CD4-positive, alpha-beta T cell treated with Interferon alpha-2 for 1 hour (primary cell): ENCODE data around the gene KCNN2.

ENCODE experiments used
- DNase-seq, 2 donors: peaks; one replicate each; pipeline ENCODE4 v3.0.0-alpha.2; 2020 to 2022

Gene KCNN2

GRCh38 chr5:114362977-114363761 is 1.3 kb downstream of the KCNN2 start:
- no peak for DNase-seq

DNA sequence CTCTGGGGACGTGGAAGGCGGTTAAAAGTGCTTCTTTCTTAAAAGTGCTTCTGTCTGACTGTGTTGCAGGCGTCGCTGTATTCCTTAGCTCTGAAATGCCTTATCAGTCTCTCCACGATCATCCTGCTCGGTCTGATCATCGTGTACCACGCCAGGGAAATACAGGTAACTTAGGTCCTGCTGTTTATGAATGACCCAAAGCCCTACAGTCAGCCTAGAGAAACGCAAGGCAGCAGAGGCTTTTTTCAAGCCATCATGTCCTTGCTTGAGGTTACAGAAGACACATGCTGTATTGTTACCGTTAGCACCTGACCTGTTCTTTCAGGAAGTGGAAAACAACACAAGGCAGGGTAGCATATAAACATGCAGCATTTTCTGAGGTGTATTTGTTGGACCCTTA is 2.0 kb downstream of the KCNN2 start:
- DNase-seq = no peak

GRCh38 chr5:114367029-114367428 is 5.2 kb downstream of the KCNN2 start:
- no peak for DNase-seq

GRCh38 chr5:114369680-114370417 is 8.0 kb downstream of the KCNN2 start:
- DNase-seq = no peak

DNA sequence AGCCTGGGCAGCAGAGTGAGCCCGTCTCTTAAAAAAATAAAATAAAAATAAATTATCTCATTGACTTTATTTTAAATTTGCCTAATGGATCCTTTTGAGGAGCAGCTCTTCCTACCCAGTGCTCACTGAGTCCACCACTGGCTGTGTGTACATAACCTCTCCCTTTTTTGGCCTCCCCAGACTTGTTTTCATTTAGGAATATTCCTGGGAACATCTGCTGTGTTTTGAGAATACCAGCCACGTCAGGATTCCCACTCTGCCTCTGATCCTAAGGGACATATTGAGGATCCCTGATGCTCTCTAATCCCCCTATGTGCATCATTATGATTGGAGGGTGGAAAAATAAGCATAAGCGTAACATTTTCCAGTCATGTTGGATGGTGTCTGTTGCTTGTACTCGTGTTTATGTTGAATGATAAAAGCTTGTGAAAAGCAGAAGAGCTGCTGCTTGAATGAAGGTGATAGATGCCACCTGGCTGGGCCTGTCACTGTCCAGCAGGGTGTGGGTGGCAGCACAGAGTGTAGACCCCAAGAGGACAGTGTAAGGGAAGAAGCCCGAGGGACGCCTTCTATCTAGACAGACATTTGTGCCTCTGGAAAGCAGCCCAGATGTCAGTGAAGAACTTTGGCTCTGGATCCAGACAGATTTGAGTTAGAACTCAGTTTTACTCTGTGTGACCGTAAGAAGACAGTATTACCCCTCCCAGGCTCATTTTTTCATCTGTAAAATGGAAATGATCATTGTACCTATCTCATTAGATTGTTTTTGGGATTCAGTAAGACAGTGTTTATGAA is 15.4 kb downstream of the KCNN2 start:
- DNase-seq = no peak

GRCh38 chr5:114377946-114378345 is 16.1 kb downstream of the KCNN2 start:
- no peak for DNase-seq

DNA sequence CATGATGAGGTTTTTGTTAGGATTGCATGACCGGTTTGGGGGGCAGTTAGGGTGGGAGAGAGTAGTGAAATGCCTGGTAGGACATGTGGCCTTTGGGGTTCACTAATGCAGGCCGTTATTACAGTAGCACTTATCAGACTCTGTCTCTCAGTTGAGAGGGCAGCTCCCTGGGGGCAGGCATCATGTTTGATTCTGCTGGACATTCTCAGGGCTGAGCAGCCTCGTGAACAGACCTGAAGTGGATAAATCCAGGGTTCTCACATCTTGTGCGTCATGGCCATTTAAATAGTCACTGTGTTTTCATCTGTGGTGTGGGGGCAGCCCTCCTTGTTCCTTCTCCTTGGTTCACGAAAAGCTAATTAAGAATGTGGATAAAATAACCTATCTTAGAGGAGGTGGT is 18.9 kb downstream of the KCNN2 start:
- no peak for DNase-seq

DNA sequence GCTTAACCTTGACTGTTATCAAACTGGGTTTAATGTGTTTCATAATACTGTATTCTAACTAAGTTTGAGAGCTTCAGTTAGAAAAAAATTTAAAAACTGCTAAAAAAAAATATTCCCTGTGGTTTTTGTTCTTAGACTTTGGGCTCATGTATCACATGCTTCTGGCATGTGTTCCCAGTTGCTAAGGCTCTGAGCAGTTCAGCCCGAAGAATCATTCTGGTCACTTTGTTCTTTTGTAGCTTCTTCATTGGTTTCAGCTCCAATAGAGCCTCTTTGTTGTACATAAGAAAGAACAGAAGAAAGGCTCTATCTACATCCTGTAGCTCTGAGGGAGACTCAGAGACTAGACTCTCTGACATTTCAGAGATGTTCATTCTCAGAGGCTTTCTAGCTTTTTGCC is 25.6 kb downstream of the KCNN2 start:
- DNase-seq = no peak

DNA sequence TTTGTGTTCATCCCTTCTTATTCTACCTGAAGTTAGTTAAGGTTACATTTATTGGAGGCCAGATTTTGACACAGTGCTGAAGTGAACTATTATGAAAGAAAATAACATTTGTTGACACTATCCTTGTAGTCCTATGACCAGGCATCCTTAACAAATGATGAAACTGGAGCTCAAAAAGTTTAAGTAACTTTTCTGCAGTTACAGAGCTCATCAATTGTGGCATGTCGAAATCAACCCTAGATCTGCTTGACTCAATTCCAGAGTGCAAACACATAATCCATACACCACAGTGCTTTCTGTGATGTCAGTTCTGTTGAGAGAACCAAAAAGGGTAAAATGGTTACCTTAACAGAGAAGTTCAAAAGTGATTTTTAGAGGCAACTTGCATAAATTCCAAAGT is 28.6 kb downstream of the KCNN2 start:
- no peak for DNase-seq

DNA sequence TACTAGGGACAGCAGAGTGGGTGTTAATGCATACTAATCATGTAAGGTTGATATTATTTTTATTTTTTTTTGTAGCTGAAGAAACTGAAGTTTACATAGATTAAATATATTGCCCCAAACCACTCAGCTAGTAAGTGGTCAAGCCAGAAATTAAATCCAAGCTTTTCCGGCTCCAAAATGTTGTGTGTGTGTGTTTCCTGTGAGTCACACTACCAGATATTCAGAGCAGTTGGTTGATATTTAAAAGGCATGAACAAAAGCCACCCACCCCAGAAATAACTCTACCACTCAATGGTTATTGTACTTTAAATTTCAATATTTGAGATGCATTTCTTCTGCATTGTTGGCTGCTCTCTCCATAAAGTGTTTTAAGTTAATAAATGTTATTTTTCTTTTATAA is 29.5 kb downstream of the KCNN2 start:
- DNase-seq = no peak

- DNase-seq = no peak
These were observed 31.3 kb downstream of the KCNN2 start for GRCh38 chr5:114393159-114393558.

- no peak for DNase-seq
These were observed 40.3 kb downstream of the KCNN2 start for GRCh38 chr5:114402206-114402605.

- no peak for DNase-seq
These were observed 45.9 kb downstream of the KCNN2 start for GRCh38 chr5:114407783-114408182.

DNA sequence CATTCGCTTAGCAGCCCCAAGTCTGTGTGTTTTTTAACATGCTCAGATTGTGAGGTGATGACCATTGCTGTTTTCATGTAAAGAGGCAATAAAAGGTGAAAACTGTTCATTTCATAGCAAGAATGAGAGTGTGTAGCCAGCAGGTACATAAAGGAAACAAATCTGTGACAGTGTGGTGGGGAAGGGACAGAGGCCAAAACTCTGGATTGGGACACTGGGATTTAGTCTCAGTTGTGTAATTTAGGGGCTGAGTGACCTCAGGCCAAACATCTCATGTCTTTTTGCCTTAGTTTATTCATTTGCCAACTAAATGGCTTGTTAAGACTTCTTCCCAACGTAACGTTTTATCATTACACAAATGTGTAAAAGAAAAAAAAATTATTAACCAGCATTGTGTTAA is 47.0 kb downstream of the KCNN2 start:
- DNase-seq = no peak

- DNase-seq = no peak
These were observed 49.6 kb downstream of the KCNN2 start for GRCh38 chr5:114411380-114411931.

DNA sequence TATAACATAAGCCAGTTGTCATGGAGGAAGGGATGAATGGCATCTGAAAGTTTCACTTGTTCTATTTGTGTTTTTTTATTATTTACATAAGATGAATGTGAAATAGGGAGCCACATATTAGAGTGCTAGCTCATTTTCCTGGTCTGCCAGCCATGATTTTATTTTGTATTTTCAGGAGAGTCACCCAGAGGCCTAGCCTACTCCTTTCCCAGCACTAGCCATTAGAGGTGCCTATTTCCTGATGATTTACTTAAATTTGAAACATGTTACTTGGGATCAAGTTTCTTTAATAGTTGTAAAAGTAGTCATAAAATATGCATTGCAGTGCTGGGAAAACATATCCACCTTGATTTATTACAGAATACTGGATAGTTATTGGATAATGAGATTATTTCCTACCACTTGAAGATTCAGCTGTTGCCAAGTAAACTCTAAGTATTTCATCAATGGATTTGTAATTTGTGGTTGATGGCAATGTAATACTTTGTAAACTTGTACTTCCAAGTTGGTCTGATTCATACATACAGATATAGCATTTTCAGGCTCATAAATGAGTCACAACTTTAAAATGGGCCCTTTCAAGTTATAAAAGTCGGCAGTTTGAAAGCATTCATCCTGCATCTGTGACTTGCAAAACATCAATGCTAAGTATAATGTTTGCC is 50.8 kb downstream of the KCNN2 start:
- no peak for DNase-seq

DNA sequence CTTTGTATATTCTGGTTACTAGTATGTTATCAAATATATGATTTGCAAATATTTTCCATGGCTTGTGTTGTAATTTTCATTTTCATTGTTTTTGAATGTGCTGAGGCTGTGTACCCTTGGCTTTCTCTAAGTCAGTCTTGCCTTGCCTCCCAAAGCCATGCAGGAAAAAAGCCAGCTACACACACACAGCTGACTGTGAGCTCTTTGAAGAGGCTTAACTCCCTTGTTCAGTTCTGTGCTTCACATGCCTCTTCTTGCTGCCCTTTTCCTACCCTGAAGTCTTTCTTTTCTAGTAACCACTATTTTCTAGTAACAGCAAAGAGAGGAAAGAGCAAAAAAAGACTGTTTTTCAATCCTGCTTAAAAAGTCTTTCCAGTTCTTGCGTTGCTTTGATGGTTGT is 53.9 kb downstream of the KCNN2 start:
- no peak for DNase-seq

DNA sequence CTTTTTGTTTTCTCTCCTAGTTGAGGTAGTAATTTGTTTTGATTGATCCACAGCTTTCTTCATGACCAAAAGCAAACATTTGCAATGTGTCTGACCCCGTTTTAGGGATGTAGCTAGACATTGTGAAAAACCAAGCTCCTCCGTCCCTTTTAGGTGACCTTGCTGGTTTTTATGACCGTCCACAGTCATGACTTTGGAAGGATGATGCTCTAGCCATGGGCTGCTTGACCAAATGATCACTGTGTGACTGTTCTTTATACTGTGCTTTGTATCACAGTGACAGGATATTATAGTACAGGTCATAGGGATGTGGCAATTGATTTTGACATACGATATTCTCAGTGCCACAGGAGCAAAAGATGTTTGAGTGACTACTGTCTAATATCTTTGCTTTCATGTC is 54.4 kb downstream of the KCNN2 start:
- no peak for DNase-seq

- no peak for DNase-seq
These were observed 55.6 kb downstream of the KCNN2 start for GRCh38 chr5:114417519-114417918.

- no peak for DNase-seq
These were observed 56.6 kb downstream of the KCNN2 start for GRCh38 chr5:114418176-114419066.

- DNase-seq = no peak
These were observed 57.2 kb downstream of the KCNN2 start for GRCh38 chr5:114419067-114419388.

DNA sequence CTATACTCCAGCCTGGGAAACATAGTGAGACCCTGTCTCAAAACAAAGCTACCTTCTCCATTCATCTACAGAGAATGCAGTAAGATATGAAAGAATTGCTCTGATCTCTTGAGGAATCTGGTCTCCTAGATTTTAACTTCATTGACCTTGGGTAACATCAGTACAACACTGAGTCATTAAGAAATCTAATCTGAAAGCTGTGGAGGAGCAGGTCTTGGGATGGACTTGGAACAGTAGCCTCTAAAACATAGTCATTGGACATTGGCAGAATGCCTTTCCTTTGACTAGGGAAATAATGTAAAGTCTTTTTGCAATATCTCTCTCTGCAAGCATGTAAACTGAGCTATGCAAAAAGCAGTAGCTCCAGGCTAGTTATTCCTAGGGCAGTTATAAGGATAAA is 58.1 kb downstream of the KCNN2 start:
- DNase-seq = no peak
